Karpas-422 (cell line): ENCODE data around the gene CTSC. TPM values are rescaled to one million over a fixed set of nuclear protein-coding genes. Genes with fewer than 3 reads are reported as not detected.

Source experiments
- DNase-seq: peaks from one replicate; pipeline ENCODE4 v3.0.0-alpha.2; 2015
- H2AFZ ChIP-seq: fragments of 200-600 bp; sonication (generic); 2 replicates; pipeline ENCODE4 v1.6.1; 2014; ENCODE audit warnings: antibody characterized with exemption, low read length, mixed read lengths
- H3K27ac ChIP-seq: fragments of 200-600 bp; sonication (generic); 2 replicates; pipeline ENCODE4 v1.5.1; 2014; ENCODE audit warnings: mild to moderate bottlenecking, low read length, moderate library complexity
- H3K27me3 ChIP-seq: fragments of 200-600 bp; sonication (generic); 2 replicates; pipeline ENCODE4 v1.6.1; 2014; ENCODE audit warnings: low read length, mixed read lengths
- H3K36me3 ChIP-seq: fragments of 200-600 bp; sonication (generic); 2 replicates; pipeline ENCODE4 v1.6.1; 2014; ENCODE audit warnings: low read length, mixed read lengths; ENCODE audit not compliant: insufficient read depth
- H3K4me1 ChIP-seq: fragments of 200-600 bp; sonication (generic); 2 replicates; pipeline ENCODE4 v1.6.1; 2014; ENCODE audit warnings: mild to moderate bottlenecking, low read length, mixed read lengths
- H3K4me2 ChIP-seq: fragments of 200-600 bp; sonication (generic); 2 replicates; pipeline ENCODE4 v1.6.1; 2014; ENCODE audit warnings: low read length, low read depth, mild to moderate bottlenecking; ENCODE audit not compliant: poor library complexity, severe bottlenecking
- H3K4me3 ChIP-seq: fragments of 200-600 bp; sonication (generic); 2 replicates; pipeline ENCODE4 v1.5.1; 2014; ENCODE audit warnings: mild to moderate bottlenecking, antibody characterized with exemption, low read length, mixed read lengths
- H3K79me2 ChIP-seq: fragments of 200-600 bp; sonication (generic); 2 replicates; pipeline ENCODE4 v1.6.1; 2014; ENCODE audit warnings: mild to moderate bottlenecking, low read length, mixed read lengths
- H3K9ac ChIP-seq: fragments of 200-600 bp; sonication (generic); 2 replicates; pipeline ENCODE4 v1.6.0; 2014; ENCODE audit warnings: low read length
- H3K9me2 ChIP-seq: fragments of 200-600 bp; sonication (generic), shearing (Covaris generic); replicated peaks from 2 replicates; pipeline ENCODE4 v1.6.0; 2014; ENCODE audit warnings: mild to moderate bottlenecking, low read length, moderate library complexity; ENCODE audit not compliant: insufficient read depth
- H3K9me3 ChIP-seq: fragments of 300-700, 200-600 bp; sonication (generic); 2 replicates; pipeline ENCODE4 v1.6.1; 2014; ENCODE audit warnings: low read length, mixed read lengths
- H4K20me1 ChIP-seq: fragments of 200-600 bp; sonication (generic); 2 replicates; pipeline ENCODE4 v1.6.1; 2014; ENCODE audit warnings: mild to moderate bottlenecking, antibody characterized with exemption, low read length, low read depth; ENCODE audit not compliant: insufficient read depth
- total RNA-seq: library from RNA; depleted of rRNA; stranded (reverse); fragments of >200 nt; shearing (Covaris generic); gene quantifications from 2 replicates; pipeline ENCODE4 v1.2.3, GENCODE V29; 2014; ENCODE audit warnings: low replicate concordance

CTSC gene
- total RNA-seq, 1 experiment from 2014 or later, result 453 TPM

DNA sequence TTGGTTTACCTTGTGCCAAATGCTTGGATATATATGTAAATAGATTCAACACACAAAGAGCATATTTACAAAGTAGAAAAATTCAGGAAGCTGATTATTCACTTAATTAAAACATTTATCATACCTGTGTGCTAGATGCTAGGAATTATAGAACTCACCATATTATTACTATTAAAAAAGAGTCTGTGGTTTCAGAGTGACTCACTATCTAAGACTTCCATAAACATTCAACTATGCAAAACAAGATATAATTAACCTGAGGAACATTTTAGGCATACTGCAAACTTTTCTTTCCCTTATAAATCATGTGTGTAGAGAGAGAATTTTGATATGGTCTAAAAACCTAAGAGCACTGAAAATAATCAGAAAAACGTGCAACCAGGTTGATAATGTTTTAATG lies 27.3 kb downstream of the CTSC start:
- H2AFZ ChIP-seq, result no peak overlapping the region
- H3K27ac ChIP-seq, result no peak overlapping the region
- peaks cover 84% of the 10 kb centered on the region for H3K36me3 ChIP-seq
- no peaks in the 10 kb centered on the region; the same call in 1 of the 2 replicates for H3K9me2 ChIP-seq
- no peaks in the 10 kb centered on the region for H3K27me3 ChIP-seq
- H3K4me1 ChIP-seq, result peaks cover 10% of the 10 kb centered on the region
- no peak overlapping the region for H3K9ac ChIP-seq
- no peak overlapping the region for H3K4me2 ChIP-seq
- 0 out of 2 replicates have a peak, but pooled peaks cover 6% of the 10 kb centered on the region for H4K20me1 ChIP-seq
- H3K9me3 ChIP-seq, result no peaks in the 10 kb centered on the region
- no peak for DNase-seq
- H3K79me2 ChIP-seq, result peaks cover 95% of the 10 kb centered on the region
- H3K4me3 ChIP-seq, result no peak overlapping the region

DNA sequence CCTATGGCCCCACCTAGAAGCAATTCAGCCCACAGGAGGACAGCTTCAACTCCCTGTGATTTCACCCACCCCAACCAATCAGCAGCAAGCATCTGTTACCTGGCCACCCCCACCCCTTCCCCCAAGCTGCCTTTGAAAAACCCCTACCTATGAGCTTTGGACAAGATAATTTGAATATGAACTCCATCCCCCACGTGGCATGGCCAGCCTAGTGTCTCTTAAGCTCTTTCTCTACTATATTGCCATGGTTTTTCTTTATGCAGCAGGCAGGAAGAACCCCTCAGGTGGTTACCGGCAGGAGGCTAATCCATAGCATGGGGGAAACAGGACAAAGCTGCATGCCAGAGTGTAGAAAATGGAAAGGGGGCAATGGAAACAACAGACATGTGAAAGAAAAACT lies 29.0 kb downstream of the CTSC start:
- no peak overlapping the region for H2AFZ ChIP-seq
- no peak for DNase-seq
- peaks cover 93% of the 10 kb centered on the region for H3K36me3 ChIP-seq
- H3K4me1 ChIP-seq, result peaks cover 10% of the 10 kb centered on the region
- no peak overlapping the region for H3K4me2 ChIP-seq
- no peak overlapping the region for H3K27ac ChIP-seq
- no peaks in the 10 kb centered on the region for H3K27me3 ChIP-seq
- H3K9ac ChIP-seq, result no peak overlapping the region
- H3K9me2 ChIP-seq, result no peaks in the 10 kb centered on the region; the same call in 1 of the 2 replicates
- H4K20me1 ChIP-seq, result 0 out of 2 replicates have a peak, but pooled peaks cover 6% of the 10 kb centered on the region
- no peak overlapping the region for H3K4me3 ChIP-seq
- H3K79me2 ChIP-seq, result peaks cover 96% of the 10 kb centered on the region
- H3K9me3 ChIP-seq, result no peaks in the 10 kb centered on the region

DNA sequence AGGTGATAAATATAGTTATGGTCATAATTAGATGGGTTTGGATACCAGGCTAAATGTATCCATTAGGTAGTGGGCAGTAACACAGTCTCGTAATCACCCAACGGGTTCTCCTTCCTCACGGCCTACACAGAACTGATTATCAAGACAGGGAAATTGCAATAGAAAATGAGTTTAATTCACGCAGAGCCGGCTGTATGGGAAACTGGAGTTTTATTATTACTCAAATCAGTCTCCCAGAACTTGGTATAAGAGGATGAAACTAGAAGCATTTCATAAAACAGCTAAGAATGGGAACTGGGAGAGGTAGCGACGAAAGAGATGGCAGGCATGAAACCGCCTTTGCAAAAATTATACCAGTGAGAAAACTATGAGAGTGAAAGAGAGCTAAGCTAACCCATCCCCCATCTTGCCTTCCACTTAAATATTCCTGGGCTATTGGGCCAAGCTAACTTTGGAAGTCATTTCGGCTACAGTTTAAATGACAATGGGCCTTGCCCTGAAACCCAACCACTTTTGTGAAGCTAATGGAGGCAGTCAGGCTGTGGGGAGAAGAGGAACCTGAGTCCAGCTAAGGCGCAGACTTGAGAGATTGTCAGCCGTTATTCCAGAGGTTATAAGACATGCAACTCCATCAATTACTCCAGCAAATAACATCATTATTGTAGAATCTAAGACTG lies 29.6 kb downstream of the CTSC start:
- Histone ChIP-seq H3K36me3 (peaks cover 95% of the 10 kb centered on the region), H3K4me3 (no peak overlapping the region), H2AFZ (no peak overlapping the region), H3K79me2 (peaks cover 96% of the 10 kb centered on the region), H3K4me1 (peaks cover 10% of the 10 kb centered on the region), H3K27me3 (no peaks in the 10 kb centered on the region), H4K20me1 (0 out of 2 replicates have a peak, but pooled peaks cover 6% of the 10 kb centered on the region), H3K9me2 (no peaks in the 10 kb centered on the region; the same call in 1 of the 2 replicates), H3K9ac (no peak overlapping the region), H3K4me2 (no peak overlapping the region), H3K27ac (no peak overlapping the region), H3K9me3 (no peaks in the 10 kb centered on the region)
- DNase-seq, result no peak

DNA sequence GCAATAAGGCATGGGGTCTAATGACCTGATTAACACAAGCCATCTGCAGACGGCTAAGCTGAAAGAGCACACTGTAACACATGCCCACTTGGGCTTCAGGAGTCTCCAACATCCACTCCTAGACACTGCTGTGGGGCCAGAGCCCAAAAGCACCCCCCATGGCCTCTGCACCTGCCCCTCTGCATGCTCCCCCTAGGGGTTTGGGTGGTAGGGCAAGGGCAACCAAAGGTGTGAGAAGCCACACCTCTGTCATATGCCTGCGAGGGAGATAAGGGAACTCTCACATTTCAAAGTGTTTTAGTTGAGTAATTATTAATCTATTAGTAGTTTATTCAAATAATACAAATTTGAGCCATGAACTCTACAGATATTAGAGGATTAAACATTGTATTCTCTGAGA lies 30.8 kb downstream of the CTSC start:
- peaks cover 93% of the 10 kb centered on the region for H3K36me3 ChIP-seq
- no peaks in the 10 kb centered on the region for H3K9me3 ChIP-seq
- no peak for DNase-seq
- peaks cover 93% of the 10 kb centered on the region for H3K79me2 ChIP-seq
- H3K9me2 ChIP-seq, result no peaks in the 10 kb centered on the region; the same call in 1 of the 2 replicates
- no peak overlapping the region for H3K4me2 ChIP-seq
- H4K20me1 ChIP-seq, result 0 out of 2 replicates have a peak, but pooled peaks cover 6% of the 10 kb centered on the region
- H3K4me1 ChIP-seq, result peaks cover 10% of the 10 kb centered on the region
- H3K27ac ChIP-seq, result no peak overlapping the region
- H3K27me3 ChIP-seq, result no peaks in the 10 kb centered on the region
- H3K9ac ChIP-seq, result no peak overlapping the region
- H2AFZ ChIP-seq, result no peak overlapping the region
- H3K4me3 ChIP-seq, result no peak overlapping the region

DNA sequence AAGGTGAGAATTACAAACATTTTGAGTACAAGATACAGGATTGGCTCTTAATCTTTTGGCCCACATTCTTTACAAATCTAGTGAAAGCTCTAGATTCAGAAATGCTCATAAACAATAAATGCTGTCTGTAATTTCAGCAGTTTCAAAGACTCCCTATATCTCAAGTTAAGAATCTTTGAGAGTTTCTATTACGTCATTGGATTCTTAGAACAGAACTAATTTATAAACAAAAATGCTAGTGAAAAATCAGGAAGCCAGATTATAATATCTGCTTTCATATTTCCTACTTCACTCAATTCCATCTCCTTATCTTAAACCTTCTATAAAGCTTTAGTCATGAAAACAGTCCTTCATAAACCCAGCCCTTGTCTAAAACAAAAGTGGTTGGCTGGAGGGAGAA lies 32.1 kb downstream of the CTSC start:
- H4K20me1 ChIP-seq, result 0 out of 2 replicates have a peak, but pooled peaks cover 6% of the 10 kb centered on the region
- peaks cover 93% of the 10 kb centered on the region for H3K36me3 ChIP-seq
- no peak for DNase-seq

DNA sequence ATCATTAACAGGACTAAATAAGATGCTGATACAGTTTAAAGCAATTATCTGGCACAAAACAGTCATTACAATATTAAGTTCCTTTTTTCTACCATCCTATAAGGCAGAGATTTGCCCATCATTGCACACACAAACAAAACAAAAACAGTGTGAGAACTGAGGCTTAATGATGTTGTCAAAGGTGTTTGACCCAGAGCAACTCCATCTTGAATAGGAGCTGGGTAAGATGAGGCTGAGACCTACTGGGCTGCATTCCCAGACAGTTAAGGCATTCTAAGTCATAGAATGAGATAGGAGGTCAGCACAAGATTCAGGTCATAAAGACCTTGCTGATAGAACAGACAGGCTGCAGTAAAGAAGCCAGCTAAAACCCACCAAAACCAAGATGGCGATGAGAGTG lies 33.2 kb downstream of the CTSC start:
- Histone ChIP-seq H3K4me1 (no peaks in the 10 kb centered on the region), H4K20me1 (0 out of 2 replicates have a peak, but pooled peaks cover 6% of the 10 kb centered on the region), H3K9ac (no peak overlapping the region), H3K27ac (no peak overlapping the region), H3K36me3 (peaks cover 94% of the 10 kb centered on the region), H3K9me2 (no peaks in the 10 kb centered on the region; the same call in 1 of the 2 replicates), H3K4me3 (no peak overlapping the region), H3K27me3 (no peaks in the 10 kb centered on the region), H3K79me2 (peaks cover 95% of the 10 kb centered on the region), H2AFZ (no peak overlapping the region), H3K4me2 (no peak overlapping the region), H3K9me3 (no peaks in the 10 kb centered on the region)
- DNase-seq, result no peak

More for the DNA sequence above, 32.1 kb downstream of the CTSC start:
- no peak overlapping the region for H3K4me3 ChIP-seq
- H3K27ac ChIP-seq, result no peak overlapping the region
- peaks cover 93% of the 10 kb centered on the region for H3K79me2 ChIP-seq
- peaks cover 2% of the 10 kb centered on the region; the same call in 1 of the 2 replicates for H3K4me1 ChIP-seq
- no peaks in the 10 kb centered on the region for H3K9me3 ChIP-seq
- no peaks in the 10 kb centered on the region for H3K27me3 ChIP-seq
- no peak overlapping the region for H3K4me2 ChIP-seq
- no peaks in the 10 kb centered on the region; the same call in 1 of the 2 replicates for H3K9me2 ChIP-seq
- H3K9ac ChIP-seq, result no peak overlapping the region
- no peak overlapping the region for H2AFZ ChIP-seq

DNA sequence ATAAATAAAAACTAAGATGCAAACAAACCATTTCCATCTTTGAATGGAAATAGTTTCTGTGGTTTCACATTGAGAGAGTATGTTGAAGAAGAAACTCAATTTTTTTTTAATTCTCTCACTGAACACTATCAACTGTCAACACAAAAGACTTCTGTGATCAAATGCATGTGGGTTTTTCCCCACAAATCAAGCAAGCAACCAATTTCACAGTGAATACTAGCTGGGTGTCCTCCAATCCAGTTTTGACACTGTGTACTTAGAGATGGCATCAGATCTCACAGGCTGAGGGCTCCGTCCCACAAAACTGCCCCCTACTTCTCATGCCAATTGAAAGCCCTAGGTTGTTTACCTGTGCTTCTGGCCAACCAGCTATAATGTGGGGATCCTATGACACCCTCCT lies 34.5 kb downstream of the CTSC start:
- H3K4me1 ChIP-seq, result peaks cover 4% of the 10 kb centered on the region; the same call in 1 of the 2 replicates
- H3K27me3 ChIP-seq, result no peaks in the 10 kb centered on the region
- no peaks in the 10 kb centered on the region for H4K20me1 ChIP-seq
- H2AFZ ChIP-seq, result no peak overlapping the region
- no peaks in the 10 kb centered on the region for H3K9me3 ChIP-seq
- peaks cover 97% of the 10 kb centered on the region for H3K79me2 ChIP-seq
- H3K4me3 ChIP-seq, result no peak overlapping the region
- no peak overlapping the region for H3K9ac ChIP-seq
- H3K36me3 ChIP-seq, result peaks cover 95% of the 10 kb centered on the region
- no peak for DNase-seq
- H3K4me2 ChIP-seq, result no peak overlapping the region
- no peaks in the 10 kb centered on the region; the same call in 1 of the 2 replicates for H3K9me2 ChIP-seq
- H3K27ac ChIP-seq, result no peak overlapping the region

DNA sequence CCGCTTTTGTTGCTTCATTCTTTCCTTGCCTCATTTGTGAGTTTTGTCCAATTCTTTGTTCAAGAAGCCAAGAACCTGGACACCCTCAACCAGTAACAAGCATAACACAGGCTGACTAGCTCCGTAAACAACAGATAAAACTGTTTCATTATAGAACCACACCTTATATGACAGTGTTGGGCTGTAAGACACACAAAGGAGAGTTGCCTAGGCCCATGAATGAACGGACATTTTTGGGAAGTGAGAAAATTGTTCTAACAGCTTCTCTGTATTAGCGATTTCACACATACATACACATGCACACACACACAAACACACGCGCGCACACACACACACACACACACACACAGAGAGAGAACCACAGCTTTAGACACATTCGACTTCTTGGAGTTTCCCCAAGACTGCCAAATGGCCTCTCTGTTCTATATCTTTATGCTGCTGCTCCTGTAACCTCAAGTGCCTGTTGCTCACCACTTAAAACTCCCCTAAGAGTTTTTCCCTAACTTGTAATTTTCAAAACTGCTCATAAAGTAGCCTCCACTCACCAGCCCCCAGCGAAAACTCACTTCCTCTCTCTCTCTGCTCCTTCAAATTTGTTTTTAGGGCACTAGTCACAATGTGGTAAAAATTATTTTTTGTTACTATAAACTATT lies 35.9 kb downstream of the CTSC start:
- no peak overlapping the region for H3K9ac ChIP-seq
- DNase-seq, result no peak

More for the DNA sequence above, 35.9 kb downstream of the CTSC start:
- no peaks in the 10 kb centered on the region for H3K9me3 ChIP-seq
- peaks cover 95% of the 10 kb centered on the region for H3K36me3 ChIP-seq
- H3K27ac ChIP-seq, result no peak overlapping the region
- no peaks in the 10 kb centered on the region for H4K20me1 ChIP-seq
- H3K4me1 ChIP-seq, result peaks cover 5% of the 10 kb centered on the region; the same call in 1 of the 2 replicates
- H2AFZ ChIP-seq, result no peak overlapping the region
- H3K9me2 ChIP-seq, result no peaks in the 10 kb centered on the region
- H3K27me3 ChIP-seq, result no peaks in the 10 kb centered on the region
- H3K79me2 ChIP-seq, result peaks cover 97% of the 10 kb centered on the region
- H3K4me3 ChIP-seq, result no peak overlapping the region
- H3K4me2 ChIP-seq, result no peak overlapping the region
